GM23338 (cell line): ENCODE data around the gene NUP98. TPM values are rescaled to one million over a fixed set of nuclear protein-coding genes. Genes with fewer than 3 reads are reported as not detected.

Source experiments
- polyA plus RNA-seq: library from polyadenylated mRNA; unstranded; fragments of >200 nt; fragmentation: Nextera tagmentation; extraction: Ambion mirVana; gene quantifications from 2 replicates; pipeline ENCODE4 v1.2.1, GENCODE V29; 2016
- small RNA-seq: library from RNA; depleted of rRNA; stranded (forward); fragments of <200 nt; gene quantifications from one replicate; pipeline ENCODE3, GENCODE V24; 2014; ENCODE audit warnings: low replicate concordance
- total RNA-seq: library from RNA; depleted of rRNA; stranded (reverse); fragments of >200 nt; shearing (Covaris generic); gene quantifications from 2 replicates; pipeline ENCODE4 v1.2.3, GENCODE V29; 2014; rRNA removed

NUP98 gene
- total and polyA plus RNA-seq, 2 experiments from 2014 or later: 23.9 to 174 TPM

Small RNAs within 50 kb of the gene (small RNA-seq; reads per million reads assigned to genes)
- gene RF00019 (not detected), gene RNU6-1143P (not detected), gene RNU7-50P (not detected)

Other genes starting within 250 kb of the NUP98 start
- gene ART5, start 155.6 kb downstream of the NUP98 start, total RNA-seq: 9.0 and 12.9 TPM in 2 replicates
- 6.4 and 8.0 TPM in 2 replicates for gene ART5, start 155.6 kb downstream of the NUP98 start, polyA plus RNA-seq
- not detected in 2 replicates for gene ART1, start 152.4 kb downstream of the NUP98 start, total RNA-seq
- gene ART1, start 152.4 kb downstream of the NUP98 start, polyA plus RNA-seq: not detected in 2 replicates
- 0.58 and 1.5 TPM in 2 replicates for gene CHRNA10, start 126.2 kb downstream of the NUP98 start, total RNA-seq
- gene CHRNA10, start 126.2 kb downstream of the NUP98 start, polyA plus RNA-seq: 0.40 and 0.45 TPM in 2 replicates
- gene PGAP2, start 11.0 kb upstream of the NUP98 start, total RNA-seq: 43.2 TPM in 2 replicates
- gene PGAP2, start 11.0 kb upstream of the NUP98 start, polyA plus RNA-seq: 37.8 and 39.3 TPM in 2 replicates
- gene RHOG, start 43.4 kb upstream of the NUP98 start, total RNA-seq: 38.6 and 39.5 TPM in 2 replicates
- 23.2 and 26.3 TPM in 2 replicates for gene RHOG, start 43.4 kb upstream of the NUP98 start, polyA plus RNA-seq
- 9.3 and 14.0 TPM in 2 replicates for gene STIM1, start 58.1 kb upstream of the NUP98 start, total RNA-seq
- 3.5 and 3.9 TPM in 2 replicates for gene STIM1, start 58.1 kb upstream of the NUP98 start, polyA plus RNA-seq